ENCODE data around the gene CDC20.

CDC20 gene

GRCh38 chr1:43316738-43317520 is 41.9 kb upstream of the CDC20 start:
- Histone ChIP-seq H3K9me3 (ENCODE audit: control insufficient read depth, low read length) (no peaks in the 10 kb centered on the region), H3K27ac (ENCODE audit: insufficient read depth, low read depth, low read length, poor library complexity, severe bottlenecking) (no peak overlapping the region), H3K4me1 (ENCODE audit: control insufficient read depth, insufficient read depth, low read length) (no peaks in the 10 kb centered on the region), H3K36me3 (ENCODE audit: control insufficient read depth, insufficient read depth, low read length) (no peaks in the 10 kb centered on the region), H3K4me3 (ENCODE audit: insufficient read depth, low read depth, low read length) (no peak overlapping the region), H3K27me3 (ENCODE audit: control insufficient read depth, insufficient read depth, low read length, poor library complexity, severe bottlenecking) (no peaks in the 10 kb centered on the region)
- 91 to 92% methylated on average over 16 of the region's 16 CpGs for WGBS, 2 experiments

GRCh38 chr1:43317817-43318471 is 40.8 kb upstream of the CDC20 start:
- H3K27ac ChIP-seq (ENCODE audit: insufficient read depth, low read depth, low read length, poor library complexity, severe bottlenecking) = no peak overlapping the region
- H3K27me3 ChIP-seq (ENCODE audit: control insufficient read depth, insufficient read depth, low read length, poor library complexity, severe bottlenecking) = no peaks in the 10 kb centered on the region
- no peak overlapping the region for H3K4me3 ChIP-seq (ENCODE audit: insufficient read depth, low read depth, low read length)
- 91 to 92% methylated on average over 15 of the region's 15 CpGs for WGBS, 2 experiments
- H3K36me3 ChIP-seq (ENCODE audit: control insufficient read depth, insufficient read depth, low read length) = no peaks in the 10 kb centered on the region
- no peaks in the 10 kb centered on the region for H3K4me1 ChIP-seq (ENCODE audit: control insufficient read depth, insufficient read depth, low read length)
- H3K9me3 ChIP-seq (ENCODE audit: control insufficient read depth, low read length) = no peaks in the 10 kb centered on the region

DNA sequence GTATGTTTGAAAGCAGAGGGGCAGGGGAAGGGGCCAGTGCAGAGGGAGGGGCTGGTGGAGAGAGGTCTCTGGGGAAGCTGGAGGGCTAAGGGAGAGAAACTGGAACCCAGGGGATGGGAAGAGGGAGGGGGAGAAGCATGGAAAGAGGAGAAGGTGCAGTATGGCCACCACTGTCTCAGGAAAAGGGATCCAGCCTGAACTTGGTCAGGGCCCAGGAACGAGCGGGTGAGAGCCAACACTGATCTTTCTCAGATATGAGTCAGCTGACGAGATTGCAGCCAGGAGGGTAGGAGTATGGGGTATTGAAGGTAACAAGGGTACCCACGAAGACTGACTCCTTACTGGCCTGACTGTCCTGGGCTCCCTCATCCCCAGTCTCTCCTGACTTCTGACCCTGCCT is 40.0 kb upstream of the CDC20 start:
- WGBS, 2 experiments = 94 to 98% methylated on average over 4 of the region's 4 CpGs
- Histone ChIP-seq H3K4me3 (ENCODE audit: insufficient read depth, low read depth, low read length) (no peak overlapping the region), H3K9me3 (ENCODE audit: control insufficient read depth, low read length) (no peaks in the 10 kb centered on the region), H3K4me1 (ENCODE audit: control insufficient read depth, insufficient read depth, low read length) (no peaks in the 10 kb centered on the region), H3K27ac (ENCODE audit: insufficient read depth, low read depth, low read length, poor library complexity, severe bottlenecking) (no peak overlapping the region), H3K36me3 (ENCODE audit: control insufficient read depth, insufficient read depth, low read length) (no peaks in the 10 kb centered on the region), H3K27me3 (ENCODE audit: control insufficient read depth, insufficient read depth, low read length, poor library complexity, severe bottlenecking) (no peaks in the 10 kb centered on the region)

GRCh38 chr1:43319288-43319687 is 39.5 kb upstream of the CDC20 start:
- no peaks in the 10 kb centered on the region for H3K4me1 ChIP-seq (ENCODE audit: control insufficient read depth, insufficient read depth, low read length)
- H3K4me3 ChIP-seq (ENCODE audit: insufficient read depth, low read depth, low read length) = no peak overlapping the region
- no peaks in the 10 kb centered on the region for H3K9me3 ChIP-seq (ENCODE audit: control insufficient read depth, low read length)
- H3K27me3 ChIP-seq (ENCODE audit: control insufficient read depth, insufficient read depth, low read length, poor library complexity, severe bottlenecking) = no peaks in the 10 kb centered on the region
- H3K36me3 ChIP-seq (ENCODE audit: control insufficient read depth, insufficient read depth, low read length) = no peaks in the 10 kb centered on the region
- no peak overlapping the region for H3K27ac ChIP-seq (ENCODE audit: insufficient read depth, low read depth, low read length, poor library complexity, severe bottlenecking)
- WGBS, 2 experiments = 91 to 97% methylated on average over 4 to 5 of the region's 5 CpGs

GRCh38 chr1:43319766-43320165 is 39.0 kb upstream of the CDC20 start:
- Histone ChIP-seq H3K9me3 (ENCODE audit: control insufficient read depth, low read length) (no peaks in the 10 kb centered on the region), H3K36me3 (ENCODE audit: control insufficient read depth, insufficient read depth, low read length) (no peaks in the 10 kb centered on the region), H3K4me1 (ENCODE audit: control insufficient read depth, insufficient read depth, low read length) (no peaks in the 10 kb centered on the region), H3K27me3 (ENCODE audit: control insufficient read depth, insufficient read depth, low read length, poor library complexity, severe bottlenecking) (no peaks in the 10 kb centered on the region), H3K4me3 (ENCODE audit: insufficient read depth, low read depth, low read length) (no peak overlapping the region), H3K27ac (ENCODE audit: insufficient read depth, low read depth, low read length, poor library complexity, severe bottlenecking) (no peak overlapping the region)
- 93 to 94% methylated on average over 3 of the region's 3 CpGs for WGBS, 2 experiments

GRCh38 chr1:43321331-43321891 is 37.4 kb upstream of the CDC20 start:
- Histone ChIP-seq H3K27me3 (ENCODE audit: control insufficient read depth, insufficient read depth, low read length, poor library complexity, severe bottlenecking) (no peaks in the 10 kb centered on the region), H3K9me3 (ENCODE audit: control insufficient read depth, low read length) (no peaks in the 10 kb centered on the region), H3K36me3 (ENCODE audit: control insufficient read depth, insufficient read depth, low read length) (no peaks in the 10 kb centered on the region), H3K4me1 (ENCODE audit: control insufficient read depth, insufficient read depth, low read length) (no peaks in the 10 kb centered on the region), H3K27ac (ENCODE audit: insufficient read depth, low read depth, low read length, poor library complexity, severe bottlenecking) (no peak overlapping the region), H3K4me3 (ENCODE audit: insufficient read depth, low read depth, low read length) (no peak overlapping the region)
- WGBS, 2 experiments = 93% methylated on average over 16 of the region's 16 CpGs

DNA sequence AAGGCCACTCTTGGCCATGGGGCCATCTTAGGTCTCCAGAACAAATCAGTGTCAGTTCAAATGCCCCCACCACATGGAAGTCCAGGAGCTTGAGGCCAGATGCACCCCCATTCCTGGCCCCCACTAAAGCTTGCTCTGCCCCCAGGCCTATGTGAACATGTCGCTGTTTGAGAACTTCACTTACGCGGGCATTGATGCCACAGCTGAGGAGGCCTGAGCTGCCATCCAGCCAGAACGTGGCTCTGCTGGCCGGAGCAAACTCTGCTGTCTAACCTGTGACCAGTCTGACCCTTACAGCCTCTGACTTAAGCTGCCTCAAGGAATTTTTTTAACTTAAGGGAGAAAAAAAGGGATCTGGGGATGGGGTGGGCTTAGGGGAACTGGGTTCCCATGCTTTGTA is 36.3 kb upstream of the CDC20 start:
- 94 to 95% methylated on average over 5 of the region's 5 CpGs for WGBS, 2 experiments
- no peaks in the 10 kb centered on the region for H3K27me3 ChIP-seq (ENCODE audit: control insufficient read depth, insufficient read depth, low read length, poor library complexity, severe bottlenecking)
- no peak overlapping the region for H3K27ac ChIP-seq (ENCODE audit: insufficient read depth, low read depth, low read length, poor library complexity, severe bottlenecking)
- no peak overlapping the region for H3K4me3 ChIP-seq (ENCODE audit: insufficient read depth, low read depth, low read length)
- no peaks in the 10 kb centered on the region for H3K4me1 ChIP-seq (ENCODE audit: control insufficient read depth, insufficient read depth, low read length)
- no peaks in the 10 kb centered on the region for H3K36me3 ChIP-seq (ENCODE audit: control insufficient read depth, insufficient read depth, low read length)
- H3K9me3 ChIP-seq (ENCODE audit: control insufficient read depth, low read length) = no peaks in the 10 kb centered on the region

- WGBS, 2 experiments = 91 to 92% methylated on average over 1 of the region's 1 CpG
- Histone ChIP-seq H3K27ac (ENCODE audit: insufficient read depth, low read depth, low read length, poor library complexity, severe bottlenecking) (no peak overlapping the region), H3K36me3 (ENCODE audit: control insufficient read depth, insufficient read depth, low read length) (no peaks in the 10 kb centered on the region), H3K9me3 (ENCODE audit: control insufficient read depth, low read length) (peaks cover 4% of the 10 kb centered on the region), H3K4me3 (ENCODE audit: insufficient read depth, low read depth, low read length) (no peak overlapping the region), H3K27me3 (ENCODE audit: control insufficient read depth, insufficient read depth, low read length, poor library complexity, severe bottlenecking) (no peaks in the 10 kb centered on the region), H3K4me1 (ENCODE audit: control insufficient read depth, insufficient read depth, low read length) (no peaks in the 10 kb centered on the region)
Measured at GRCh38 chr1:43324810-43325209, 34.0 kb upstream of the CDC20 start.

DNA sequence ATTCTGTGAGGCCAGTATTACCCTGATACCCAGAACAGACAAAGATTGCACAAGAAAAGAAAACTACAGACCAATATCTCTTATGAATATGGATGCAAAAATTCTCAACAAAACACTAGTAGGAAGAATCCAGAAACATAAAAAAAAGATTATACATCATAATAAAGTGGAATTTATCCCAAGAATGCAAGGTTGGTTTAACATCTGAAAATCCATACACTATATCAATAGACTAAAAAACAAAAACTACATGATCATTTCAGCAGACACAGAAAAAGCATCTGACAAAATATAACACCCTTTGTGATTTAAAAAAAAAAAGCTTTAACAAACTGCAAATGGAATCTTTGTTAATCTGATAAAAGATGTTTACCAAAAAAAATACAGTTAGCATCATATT is 33.4 kb upstream of the CDC20 start:
- no peaks in the 10 kb centered on the region for H3K36me3 ChIP-seq (ENCODE audit: control insufficient read depth, insufficient read depth, low read length)
- no peaks in the 10 kb centered on the region for H3K27me3 ChIP-seq (ENCODE audit: control insufficient read depth, insufficient read depth, low read length, poor library complexity, severe bottlenecking)
- no peak overlapping the region for H3K4me3 ChIP-seq (ENCODE audit: insufficient read depth, low read depth, low read length)
- no peak overlapping the region for H3K27ac ChIP-seq (ENCODE audit: insufficient read depth, low read depth, low read length, poor library complexity, severe bottlenecking)
- H3K4me1 ChIP-seq (ENCODE audit: control insufficient read depth, insufficient read depth, low read length) = peaks cover 5% of the 10 kb centered on the region
- H3K9me3 ChIP-seq (ENCODE audit: control insufficient read depth, low read length) = peaks cover 4% of the 10 kb centered on the region

DNA sequence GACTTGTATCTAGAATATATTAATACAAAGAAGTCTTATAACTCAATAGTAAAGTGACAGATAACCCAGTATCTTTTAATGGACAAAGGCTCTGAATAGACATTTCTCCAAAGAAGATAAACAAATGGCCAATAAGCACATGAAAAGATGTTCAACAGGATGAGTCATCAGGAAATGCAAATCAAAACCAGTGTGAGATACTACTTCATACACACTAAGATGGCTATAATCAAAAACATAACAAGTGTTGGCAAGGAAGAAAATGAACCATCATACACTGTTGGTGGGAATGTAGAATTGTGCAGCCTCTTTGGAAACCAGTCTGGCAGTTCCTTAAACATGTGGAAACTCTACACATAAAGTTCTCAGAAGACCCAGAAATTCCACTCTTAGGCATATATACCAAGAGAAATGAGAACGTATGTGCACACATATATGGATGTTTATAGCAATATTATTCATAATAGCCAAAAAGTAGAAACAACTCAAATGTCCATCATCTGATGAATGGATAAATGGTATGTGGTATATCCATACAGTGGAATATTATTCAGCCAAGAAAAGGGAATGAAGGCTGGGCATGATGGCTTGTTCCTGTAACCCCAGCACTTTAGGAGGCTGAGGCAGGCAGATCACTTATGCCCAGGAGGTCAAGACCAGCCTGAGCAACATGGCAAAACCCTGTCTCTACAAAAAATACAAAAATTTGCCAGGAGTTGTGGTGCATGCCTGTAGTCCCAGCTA is 31.1 kb upstream of the CDC20 start:
- no peaks in the 10 kb centered on the region for H3K27me3 ChIP-seq (ENCODE audit: control insufficient read depth, insufficient read depth, low read length, poor library complexity, severe bottlenecking)
- no peak overlapping the region for H3K4me3 ChIP-seq (ENCODE audit: insufficient read depth, low read depth, low read length)
- no peak overlapping the region for H3K27ac ChIP-seq (ENCODE audit: insufficient read depth, low read depth, low read length, poor library complexity, severe bottlenecking)
- WGBS, 2 experiments = no CpG with 5 or more reads among the region's 1 CpG
- H3K9me3 ChIP-seq (ENCODE audit: control insufficient read depth, low read length) = peaks cover 4% of the 10 kb centered on the region
- H3K36me3 ChIP-seq (ENCODE audit: control insufficient read depth, insufficient read depth, low read length) = no peaks in the 10 kb centered on the region
- peaks cover 5% of the 10 kb centered on the region for H3K4me1 ChIP-seq (ENCODE audit: control insufficient read depth, insufficient read depth, low read length)
